ENCODE results near the gene SIGLEC10. TPM values are rescaled to one million over a fixed set of nuclear protein-coding genes. Genes with fewer than 3 reads are reported as not detected.

The SIGLEC10 gene
- total and polyA plus RNA-seq, 2 of the 4 experiments (the other 2 are of a cell fraction) = not detected

GRCh38 chr19:51457351-51458013 lies 40.0 kb upstream of the SIGLEC10 start:
- H2AK5ac ChIP-seq (ENCODE audit: low read depth, low read length) = no peak overlapping the region
- H2BK5ac ChIP-seq (ENCODE audit: low read depth, low read length, poor library complexity, severe bottlenecking) = no peak overlapping the region
- no peak overlapping the region for H3K18ac ChIP-seq (ENCODE audit: low read depth, low read length)
- no peak overlapping the region for H3K14ac ChIP-seq (replicated peaks; ENCODE audit: low read depth, low read length)
- ATAC-seq (ENCODE audit: low read depth) (no peak), DNase-seq (no peak)
- H3K9me3 ChIP-seq (ENCODE audit: control insufficient read depth, insufficient read depth, low read length) = no peaks in the 10 kb centered on the region; the same call in 1 of the 2 replicates
- no peaks in the 10 kb centered on the region for H3K36me3 ChIP-seq (ENCODE audit: control insufficient read depth, insufficient read depth, low read length)
- no TSS peak for BruUV-seq (replicated peaks)
- H4K5ac ChIP-seq (ENCODE audit: low read depth, low read length) = no peak overlapping the region
- no peak overlapping the region for H3K23ac ChIP-seq (ENCODE audit: low read depth, low read length)
- H2BK20ac ChIP-seq (ENCODE audit: low read depth, low read length) = no peak overlapping the region
- H2AK9ac ChIP-seq (replicated peaks; ENCODE audit: low read depth, low read length, poor library complexity) = no peak overlapping the region
- H4K20me1 ChIP-seq (ENCODE audit: insufficient read depth, low read length) = no peaks in the 10 kb centered on the region
- no peaks in the 10 kb centered on the region for H3K27me3 ChIP-seq (ENCODE audit: control insufficient read depth, insufficient read depth, low read length)
- intact Hi-C loops (cut with micrococcal nuclease) = no loop called here
- no peak overlapping the region for H2BK15ac ChIP-seq (ENCODE audit: low read depth, low read length)
- H3K4ac ChIP-seq (ENCODE audit: low read depth, low read length) = no peak overlapping the region
- in situ Hi-C loops (cut with MboI; ENCODE audit: low sequenced_read_pairs) = no loop called here
- ChIA-PET CTCF (no interaction called here), POLR2A (ENCODE audit: unreplicated experiment) (no interaction called here)
- H3K27ac ChIP-seq (ENCODE audit: insufficient read depth, low read length) = no peak overlapping the region
- H3K79me1 ChIP-seq (ENCODE audit: low read depth in 1 of 2, low read length in 2 of 2) = no peaks in the 10 kb centered on the region
- no peak overlapping the region for H3K4me3 ChIP-seq (ENCODE audit: insufficient read depth, low read depth, low read length)
- no peak overlapping the region for H3K9ac ChIP-seq (ENCODE audit: low read depth, low read length)
- H2AFZ ChIP-seq (replicated peaks; ENCODE audit: low read length, poor library complexity) = no peak overlapping the region
- no peaks in the 10 kb centered on the region for H3K9me1 ChIP-seq (ENCODE audit: insufficient read depth, low read length)
- no peak overlapping the region for H4K8ac ChIP-seq (ENCODE audit: low read depth in 2 of 2, low read length in 2 of 2)
- no peaks in the 10 kb centered on the region for H3K4me1 ChIP-seq (ENCODE audit: control insufficient read depth, insufficient read depth, low read length)
- TF ChIP-seq, protein P1, sequence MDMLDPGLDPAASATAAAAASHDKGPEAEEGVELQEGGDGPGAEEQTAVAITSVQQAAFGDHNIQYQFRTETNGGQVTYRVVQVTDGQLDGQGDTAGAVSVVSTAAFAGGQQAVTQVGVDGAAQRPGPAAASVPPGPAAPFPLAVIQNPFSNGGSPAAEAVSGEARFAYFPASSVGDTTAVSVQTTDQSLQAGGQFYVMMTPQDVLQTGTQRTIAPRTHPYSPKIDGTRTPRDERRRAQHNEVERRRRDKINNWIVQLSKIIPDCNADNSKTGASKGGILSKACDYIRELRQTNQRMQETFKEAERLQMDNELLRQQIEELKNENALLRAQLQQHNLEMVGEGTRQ (IDR thresholded peaks at IDR 0.05; ENCODE audit: low read depth, low read length) = no peak
- TF ChIP-seq CHD1 (IDR thresholded peaks at IDR 0.05; ENCODE audit: low read depth, low read length) = no peak
- TF ChIP-seq MXI1 (IDR thresholded peaks at IDR 0.05; ENCODE audit: borderline replicate concordance, low read depth, low read length) = no peak
- no peak for TF ChIP-seq BHLHE40 (IDR thresholded peaks at IDR 0.05; ENCODE audit: low read depth, low read length)
- no peak for TF ChIP-seq SMC3 (IDR thresholded peaks at IDR 0.05; ENCODE audit: low read depth, low read length)
- TF ChIP-seq RAD21 (IDR thresholded peaks at IDR 0.05; ENCODE audit: low read length) = no peak
- TF ChIP-seq, protein P2, sequence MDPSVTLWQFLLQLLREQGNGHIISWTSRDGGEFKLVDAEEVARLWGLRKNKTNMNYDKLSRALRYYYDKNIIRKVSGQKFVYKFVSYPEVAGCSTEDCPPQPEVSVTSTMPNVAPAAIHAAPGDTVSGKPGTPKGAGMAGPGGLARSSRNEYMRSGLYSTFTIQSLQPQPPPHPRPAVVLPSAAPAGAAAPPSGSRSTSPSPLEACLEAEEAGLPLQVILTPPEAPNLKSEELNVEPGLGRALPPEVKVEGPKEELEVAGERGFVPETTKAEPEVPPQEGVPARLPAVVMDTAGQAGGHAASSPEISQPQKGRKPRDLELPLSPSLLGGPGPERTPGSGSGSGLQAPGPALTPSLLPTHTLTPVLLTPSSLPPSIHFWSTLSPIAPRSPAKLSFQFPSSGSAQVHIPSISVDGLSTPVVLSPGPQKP (IDR thresholded peaks at IDR 0.05; ENCODE audit: borderline replicate concordance, low read depth, low read length) = no peak
- TF ChIP-seq MAFK (IDR thresholded peaks at IDR 0.05; ENCODE audit: low read depth, low read length) = no peak
- no peak for TF ChIP-seq POLR2A (IDR thresholded peaks at IDR 0.05; ENCODE audit: low read depth, low read length)
- no peak for TF ChIP-seq RCOR1 (IDR thresholded peaks at IDR 0.05; ENCODE audit: insufficient replicate concordance, low read length)
- TF ChIP-seq NFE2L2 (IDR thresholded peaks at IDR 0.05; ENCODE audit: low read depth, low read length) = no peak
- TF ChIP-seq CTCF (conservative IDR thresholded peaks at IDR 0.05; ENCODE audit: low read depth, low read length) = no peak
- TF ChIP-seq RFX5 (IDR thresholded peaks at IDR 0.05; ENCODE audit: low read depth, low read length) = no peak
- no peak for TF ChIP-seq CEBPB (IDR thresholded peaks at IDR 0.05; ENCODE audit: low read depth, low read length)
- no peak for TF ChIP-seq FOS (IDR thresholded peaks at IDR 0.05; ENCODE audit: low read depth, low read length)
- TF ChIP-seq MAZ (IDR thresholded peaks at IDR 0.05; ENCODE audit: borderline replicate concordance, low read depth, low read length) = no peak
- WGBS, 2 experiments (ENCODE audit: extremely low coverage in 2 of 2, insufficient read length in 1 of 2) = 61% methylated on average over 8 of the region's 11 CpGs; no CpG with 5 or more reads in 1 of the 2 experiments
- dilution Hi-C loops (cut with HindIII; ENCODE audit: low sequenced_read_pairs, unreplicated experiment) = no loop called here
- H4K91ac ChIP-seq (ENCODE audit: insufficient read depth, low read depth, low read length) = no peak overlapping the region
- H2BK120ac ChIP-seq (ENCODE audit: low read depth, low read length) = no peak overlapping the region
- H3K56ac ChIP-seq (ENCODE audit: extremely low read depth, insufficient read depth, low read length) = no peak overlapping the region
- H3K4me2 ChIP-seq (ENCODE audit: low read depth, low read length) = no peak overlapping the region

All from IMR-90 (cell line).